ENCODE data around the gene PLEKHB1. TPM values are rescaled to one million over a fixed set of nuclear protein-coding genes. Genes with fewer than 3 reads are reported as not detected.

The PLEKHB1 gene
- total RNA-seq = 0.89 and 1.0 TPM in 2 replicates

DNA sequence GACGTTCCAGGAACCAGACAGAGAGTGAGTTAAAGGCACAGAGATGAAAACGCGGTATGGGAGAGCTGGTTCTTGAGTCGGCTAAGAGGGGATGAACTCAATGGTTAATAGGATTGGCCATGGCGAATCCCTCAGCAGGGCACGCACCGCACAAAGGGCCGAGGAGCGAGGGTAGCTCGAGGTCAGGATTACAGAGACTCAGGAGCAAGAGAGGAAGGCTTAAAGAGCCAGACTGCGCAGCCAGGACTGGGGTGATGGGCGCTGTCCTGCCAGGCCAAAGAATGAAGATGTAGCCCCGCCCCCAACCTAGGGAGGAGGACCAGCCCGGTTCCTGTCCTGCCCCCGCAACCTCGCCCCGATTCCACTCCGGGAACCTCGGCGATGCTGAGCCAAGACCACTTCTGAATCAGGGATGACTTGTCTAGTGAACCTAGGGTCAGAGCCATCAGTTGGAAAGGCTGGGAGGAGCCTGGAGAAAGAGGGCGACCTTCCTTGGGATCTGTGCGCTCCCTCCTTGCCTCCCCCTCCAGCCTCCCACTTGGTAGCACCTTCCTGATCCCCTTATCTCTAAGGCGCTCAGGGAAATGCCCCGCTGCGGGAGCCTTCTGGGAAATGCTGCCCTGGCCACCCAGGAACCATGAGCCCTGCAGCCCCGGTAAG, at the start of gene PLEKHB1:
PLEKHB1 (plus strand) TSS at position 610 of the 660 bp plus-strand sequence; CDS start at position 638, 28 bp downstream.

GRCh38 chr11:73597956-73598718, 48.2 kb upstream of the PLEKHB1 start, which contains the start of gene FAM168A:
Gene FAM168A (minus strand): TSS chr11:73598112. CDS start chr11:73468474, 129,638 bp downstream.

Other genes starting within 250 kb of the PLEKHB1 start
- 13.1 and 16.8 TPM in 2 replicates for gene FAM168A, start 48.5 kb upstream of the PLEKHB1 start, total RNA-seq
- 60.5 and 70.6 TPM in 2 replicates for gene RAB6A, start 114.5 kb downstream of the PLEKHB1 start, total RNA-seq
- 40.7 and 46.4 TPM in 2 replicates for gene MRPL48, start 141.3 kb downstream of the PLEKHB1 start, total RNA-seq
- gene COA4, start 230.3 kb downstream of the PLEKHB1 start, total RNA-seq = 135 and 141 TPM in 2 replicates
- 9.5 and 11.4 TPM in 2 replicates for gene PAAF1, start 230.4 kb downstream of the PLEKHB1 start, total RNA-seq